PC-9 (cell line): ENCODE data around the gene CLDN14. TPM values are rescaled to one million over a fixed set of nuclear protein-coding genes. Genes with fewer than 3 reads are reported as not detected.

Experiments used
- BruUV-seq: library from RNA; stranded (reverse); fragments of 400-500 nt; replicated peaks from 2 replicates; lab custom pipeline; 2021; lab: Mats Ljungman, UMichigan
- CTCF ChIA-PET: fragments of 300-600 bp; sonication (Branson Sonifier 250); formaldehyde crosslinking; loops from one replicate; lab custom pipeline; 2022; ENCODE audit warnings: antibody characterized with exemption; lab: Charles Lee
- POLR2A ChIA-PET: fragments of 300-600 bp; sonication (Branson Sonifier 250); formaldehyde crosslinking; loops from one replicate; lab custom pipeline; 2022; ENCODE audit warnings: antibody characterized with exemption; ENCODE audit not compliant: unreplicated experiment; lab: Charles Lee
- DNase-seq, 2 experiments: peaks; one replicate each; pipeline versions ENCODE4 v3.0.0 to v3.0.0-alpha.2; 2015 to 2022; ENCODE audit warnings: mixed read lengths in 1 of 2
- H2AFZ ChIP-seq: fragments of 200-600 bp; sonication (generic); 2 replicates; pipeline ENCODE4 v1.8.1; 2017; ENCODE audit warnings: antibody characterized with exemption
- H3F3A ChIP-seq: fragments of 200-600 bp; sonication (generic); 2 replicates; pipeline ENCODE4 v1.8.1; 2017; ENCODE audit warnings: antibody characterized with exemption, mild to moderate bottlenecking, low read depth; ENCODE audit not compliant: insufficient read depth
- H3K27ac ChIP-seq: fragments of 200-600 bp; sonication (generic); 2 replicates; pipeline ENCODE4 v1.6.1; 2016; ENCODE audit warnings: mixed run types
- H3K27me3 ChIP-seq: fragments of 200-600 bp; sonication (generic); 2 replicates; pipeline ENCODE4 v1.6.1; 2016; ENCODE audit warnings: low read depth, mixed run types; ENCODE audit not compliant: insufficient read depth
- H3K36me3 ChIP-seq: fragments of 200-600 bp; sonication (generic); 2 replicates; pipeline ENCODE4 v1.6.1; 2016; ENCODE audit warnings: low read depth, mixed run types
- H3K4me1 ChIP-seq: fragments of 200-600 bp; sonication (generic); replicated peaks from 2 replicates; pipeline ENCODE4 v1.6.1; 2016; ENCODE audit warnings: mixed run types; ENCODE audit not compliant: insufficient read depth
- H3K4me2 ChIP-seq: fragments of 200-600 bp; sonication (generic); 2 replicates; pipeline ENCODE4 v1.6.1; 2017; ENCODE audit warnings: mixed run types
- H3K4me3 ChIP-seq: fragments of 200-600 bp; sonication (generic); 2 replicates; pipeline ENCODE4 v1.6.1; 2016; ENCODE audit warnings: mixed run types
- H3K79me2 ChIP-seq: fragments of 200-600 bp; sonication (generic); 2 replicates; pipeline ENCODE4 v1.6.1; 2017; ENCODE audit warnings: low read depth, mixed run types
- H3K9me2 ChIP-seq: fragments of 200-600 bp; sonication (generic); 2 replicates; pipeline ENCODE4 v1.8.1; 2017; ENCODE audit warnings: mild to moderate bottlenecking; ENCODE audit not compliant: insufficient read depth
- H3K9me3 ChIP-seq: fragments of 200-600 bp; sonication (generic); 2 replicates; pipeline ENCODE4 v1.8.1; 2016; ENCODE audit warnings: low read depth; ENCODE audit not compliant: insufficient read depth
- H4K20me1 ChIP-seq: fragments of 200-600 bp; sonication (generic); 2 replicates; pipeline ENCODE4 v1.8.1; 2017; ENCODE audit not compliant: insufficient read depth
- EZH2 ChIP-seq: fragments of 200-600 bp; sonication (generic); IDR thresholded peaks from 2 replicates; pipeline ENCODE4 v1.8.0; 2017; ENCODE audit warnings: antibody characterized with exemption, low read depth
- intact Hi-C: fragments of 100-400 bp; cut with micrococcal nuclease; formaldehyde crosslinking; loops from one replicate; pipeline ENCODE4 v1.10.0; 2022; ENCODE audit not compliant: unreplicated experiment
- total RNA-seq: library from RNA; stranded (reverse); gene quantifications from 2 replicates; pipeline ENCODE4 v1.2.3, GENCODE V29; 2021
- TF ChIP-seq, protein P1 (sequence below): fragments of 200-600 bp; sonication (generic); conservative IDR thresholded peaks from 2 replicates; pipeline ENCODE4 v1.6.1; 2017; ENCODE audit warnings: mixed run types, antibody characterized with exemption, mild to moderate bottlenecking, moderate library complexity

CLDN14 gene
- total RNA-seq, 1 experiment from 2014 or later, result not detected

DNA sequence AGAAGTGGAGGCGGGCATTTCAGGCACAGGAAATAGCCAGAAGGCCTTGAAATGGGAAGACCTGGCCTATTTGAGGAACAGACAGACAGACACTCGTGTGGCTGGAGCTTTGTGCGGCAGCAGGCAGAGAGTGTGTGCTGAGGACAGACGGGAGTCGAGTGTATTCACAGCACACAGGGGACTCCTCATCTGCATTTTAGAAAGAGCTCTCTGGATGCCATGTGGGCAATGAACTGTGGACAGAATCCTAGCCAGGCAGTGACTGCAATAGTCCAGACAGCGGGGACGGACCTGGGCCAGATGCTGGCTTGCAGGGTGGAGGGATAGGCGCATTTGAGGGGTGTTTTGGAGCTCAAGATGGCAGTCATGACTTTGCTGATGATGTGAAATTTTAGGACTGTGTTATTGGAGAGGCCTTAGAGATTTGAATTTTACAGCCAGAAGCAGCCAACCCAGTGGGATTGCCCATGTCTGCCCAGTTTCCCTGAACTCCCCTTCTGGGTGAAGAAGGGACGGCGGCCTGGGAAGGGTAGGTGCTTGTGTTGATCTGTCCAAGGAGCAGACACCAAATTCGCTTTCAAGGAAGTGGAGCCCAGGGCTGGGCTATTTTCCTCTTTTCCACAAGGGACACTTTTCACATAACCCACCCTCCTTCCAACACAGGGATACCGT, 51.0 kb downstream of the CLDN14 start:
- no peaks in the 10 kb centered on the region for H3K9me2 ChIP-seq
- no peaks in the 10 kb centered on the region for H4K20me1 ChIP-seq
- CTCF ChIA-PET, result no interaction called here
- H3K9me3 ChIP-seq, result no peaks in the 10 kb centered on the region
- peaks cover 18% of the 10 kb centered on the region; the same call in 1 of the 2 replicates for H3F3A ChIP-seq
- DNase-seq, result no peak
- H3K27ac ChIP-seq, result peak overlapping the region; percentile 96
- peak overlapping the region; percentile 92 for H3K4me2 ChIP-seq
- H3K36me3 ChIP-seq, result no peaks in the 10 kb centered on the region
- H3K79me2 ChIP-seq, result no peaks in the 10 kb centered on the region
- POLR2A ChIA-PET, result interaction anchor here (0.6 kb wide), 1 partner anchor 517 kb away, joined by 5 read pairs; no protein-coding TSS in a partner anchor
- H3K4me3 ChIP-seq, result no peak overlapping the region; the same call in 1 of the 2 replicates
- BruUV-seq, result no TSS peak
- no peak for TF ChIP-seq EZH2
- TF ChIP-seq, protein P1, sequence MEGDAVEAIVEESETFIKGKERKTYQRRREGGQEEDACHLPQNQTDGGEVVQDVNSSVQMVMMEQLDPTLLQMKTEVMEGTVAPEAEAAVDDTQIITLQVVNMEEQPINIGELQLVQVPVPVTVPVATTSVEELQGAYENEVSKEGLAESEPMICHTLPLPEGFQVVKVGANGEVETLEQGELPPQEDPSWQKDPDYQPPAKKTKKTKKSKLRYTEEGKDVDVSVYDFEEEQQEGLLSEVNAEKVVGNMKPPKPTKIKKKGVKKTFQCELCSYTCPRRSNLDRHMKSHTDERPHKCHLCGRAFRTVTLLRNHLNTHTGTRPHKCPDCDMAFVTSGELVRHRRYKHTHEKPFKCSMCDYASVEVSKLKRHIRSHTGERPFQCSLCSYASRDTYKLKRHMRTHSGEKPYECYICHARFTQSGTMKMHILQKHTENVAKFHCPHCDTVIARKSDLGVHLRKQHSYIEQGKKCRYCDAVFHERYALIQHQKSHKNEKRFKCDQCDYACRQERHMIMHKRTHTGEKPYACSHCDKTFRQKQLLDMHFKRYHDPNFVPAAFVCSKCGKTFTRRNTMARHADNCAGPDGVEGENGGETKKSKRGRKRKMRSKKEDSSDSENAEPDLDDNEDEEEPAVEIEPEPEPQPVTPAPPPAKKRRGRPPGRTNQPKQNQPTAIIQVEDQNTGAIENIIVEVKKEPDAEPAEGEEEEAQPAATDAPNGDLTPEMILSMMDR, result no peak
- peaks cover 26% of the 10 kb centered on the region for H3K4me1 ChIP-seq
- no peaks in the 10 kb centered on the region for H3K27me3 ChIP-seq
- H2AFZ ChIP-seq, result no peak overlapping the region
- intact Hi-C loops, result no loop called here

DNA sequence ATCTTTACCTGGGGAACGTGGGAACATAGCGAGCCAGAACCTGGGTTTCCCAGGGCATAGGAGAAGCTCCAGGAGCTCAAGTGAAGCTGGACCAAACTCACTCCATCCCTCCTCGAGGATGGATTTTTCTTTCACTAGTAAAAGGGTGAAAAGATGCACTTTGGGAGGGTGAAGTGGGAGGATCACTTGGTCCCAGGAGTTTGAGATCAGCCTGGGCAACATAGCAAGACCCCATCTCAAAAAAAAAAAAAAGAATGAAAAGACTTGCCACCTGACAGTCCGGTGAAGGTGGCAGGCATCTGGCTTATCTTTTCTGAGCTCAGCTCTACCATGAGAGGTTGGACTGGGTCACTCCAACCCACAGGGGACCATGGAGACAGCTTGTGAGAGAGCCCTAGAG, 52.4 kb downstream of the CLDN14 start:
- Histone ChIP-seq H4K20me1 (no peaks in the 10 kb centered on the region), H3K4me2 (no peak overlapping the region), H3F3A (peaks cover 18% of the 10 kb centered on the region; the same call in 1 of the 2 replicates), H3K9me3 (no peaks in the 10 kb centered on the region), H3K4me3 (no peak overlapping the region), H2AFZ (no peak overlapping the region), H3K36me3 (no peaks in the 10 kb centered on the region), H3K27me3 (no peaks in the 10 kb centered on the region), H3K27ac (no peak overlapping the region), H3K4me1 (peaks cover 26% of the 10 kb centered on the region), H3K79me2 (no peaks in the 10 kb centered on the region), H3K9me2 (no peaks in the 10 kb centered on the region)
- ChIA-PET POLR2A (no interaction called here), CTCF (interaction anchor here (0.5 kb wide), 2 partner anchors 30 to 38 kb away, joined by 5 read pairs; no protein-coding TSS in a partner anchor)
- BruUV-seq, result no TSS peak
- no peak for TF ChIP-seq EZH2
- TF ChIP-seq, protein P1, result no peak
- intact Hi-C loops, result no loop called here
- no peak for DNase-seq

DNA sequence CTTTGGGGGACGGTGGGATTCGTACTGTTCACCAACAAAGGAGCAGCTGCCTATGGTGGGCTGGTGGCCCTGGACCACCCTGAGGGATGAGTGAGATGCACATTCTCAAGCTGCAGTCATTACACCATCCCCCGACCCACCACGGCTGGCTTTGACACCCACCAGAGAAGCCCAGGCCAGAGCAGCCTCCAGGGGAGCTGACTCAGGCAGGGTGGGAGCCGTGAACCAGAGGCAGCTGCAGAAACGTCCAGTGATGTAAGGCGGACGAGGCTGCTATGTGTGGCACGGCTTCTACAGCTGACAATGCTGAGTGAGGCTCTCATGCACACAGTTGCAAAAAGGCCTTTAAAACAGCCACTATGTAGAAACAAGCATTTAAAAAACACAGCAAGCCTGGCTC, 54.6 kb downstream of the CLDN14 start:
- no peak overlapping the region for H3K4me2 ChIP-seq
- intact Hi-C loops, result no loop called here

More for the DNA sequence above, 54.6 kb downstream of the CLDN14 start:
- H3K79me2 ChIP-seq, result no peaks in the 10 kb centered on the region
- H4K20me1 ChIP-seq, result no peaks in the 10 kb centered on the region
- H3K27me3 ChIP-seq, result no peaks in the 10 kb centered on the region
- H3K4me1 ChIP-seq, result peaks cover 14% of the 10 kb centered on the region
- no peak overlapping the region for H3K27ac ChIP-seq
- H3K4me3 ChIP-seq, result no peak overlapping the region
- no TSS peak for BruUV-seq
- no peaks in the 10 kb centered on the region for H3K9me3 ChIP-seq
- no peaks in the 10 kb centered on the region for H3K36me3 ChIP-seq
- H3K9me2 ChIP-seq, result no peaks in the 10 kb centered on the region
- peaks cover 8% of the 10 kb centered on the region; the same call in 1 of the 2 replicates for H3F3A ChIP-seq
- ChIA-PET POLR2A (no interaction called here), CTCF (no interaction called here)
- DNase-seq, result no peak
- TF ChIP-seq EZH2, result no peak
- TF ChIP-seq, protein P1, result no peak
- H2AFZ ChIP-seq, result no peak overlapping the region
